OCI-LY3 (cell line): ENCODE measurements around the gene MUS81.
A peak's percentile ranks its signal among the peaks of the same experiment; 100 is the strongest.

Experiments
- H2AFZ ChIP-seq: fragments of 200-600, 300-600 bp; shearing (Covaris generic); 2 replicates; pipeline ENCODE4 v1.6.0; 2014; ENCODE audit warnings: antibody characterized with exemption, low read depth, low read length
- H3K27ac ChIP-seq: fragments of 200-600, 300-600 bp; sonication (generic); 2 replicates; pipeline ENCODE4 v1.5.1; 2014; ENCODE audit warnings: mild to moderate bottlenecking, low read length, moderate library complexity, mixed read lengths
- H3K27me3 ChIP-seq: fragments of 200-600, 300-600 bp; sonication (generic); 2 replicates; pipeline ENCODE4 v1.6.1; 2014; ENCODE audit warnings: low read depth, low read length, mixed read lengths
- H3K36me3 ChIP-seq: fragments of 200-600, 300-600 bp; sonication (generic); replicated peaks from 2 replicates; pipeline ENCODE3; 2014; ENCODE audit warnings: low read depth, low read length, mixed read lengths
- H3K4me1 ChIP-seq: fragments of 300-600, 200-600 bp; sonication (generic); 2 replicates; pipeline ENCODE4 v1.6.1; 2014; ENCODE audit warnings: low read length, mixed read lengths
- H3K4me2 ChIP-seq: fragments of 200-600, 300-600 bp; sonication (generic); 2 replicates; pipeline ENCODE4 v1.6.1; 2014; ENCODE audit warnings: low read length, mixed read lengths
- H3K4me3 ChIP-seq: fragments of 300-600, 200-600 bp; sonication (generic); 2 replicates; pipeline ENCODE4 v1.5.1; 2014; ENCODE audit warnings: antibody characterized with exemption, mild to moderate bottlenecking, low read length, moderate library complexity
- H3K79me2 ChIP-seq: fragments of 300-600, 200-600 bp; shearing (Covaris generic); 2 replicates; pipeline ENCODE4 v1.6.1; 2014; ENCODE audit warnings: mild to moderate bottlenecking, low read length, mixed read lengths
- H3K9ac ChIP-seq: fragments of 300-600, 200-600 bp; shearing (Covaris generic); 2 replicates; pipeline ENCODE4 v1.6.0; 2014; ENCODE audit warnings: mild to moderate bottlenecking, low read length, moderate library complexity
- H3K9me3 ChIP-seq: fragments of 200-600, 300-600 bp; shearing (Covaris generic); 2 replicates; pipeline ENCODE4 v1.6.1; 2014; ENCODE audit warnings: low read length, mixed read lengths; ENCODE audit not compliant: insufficient read depth
- H4K20me1 ChIP-seq: fragments of 200-600, 300-600 bp; sonication (generic); 2 replicates; pipeline ENCODE4 v1.6.1; 2016; ENCODE audit warnings: low read length, mixed read lengths; ENCODE audit not compliant: insufficient read depth
- EZH2phosphoT487 ChIP-seq: fragments of 200-600 bp; shearing (Covaris generic); IDR thresholded peaks from 2 replicates; pipeline ENCODE4 v1.6.1; 2018; ENCODE audit warnings: antibody characterized with exemption, mixed run types, low read depth
- TF ChIP-seq, protein P1 (sequence below): fragments of 200-600, 300-600 bp; sonication (generic); IDR thresholded peaks from 2 replicates; pipeline ENCODE4 v1.5.1; 2014; ENCODE audit warnings: antibody characterized with exemption, low read length, low read depth

MUS81 gene

DNA sequence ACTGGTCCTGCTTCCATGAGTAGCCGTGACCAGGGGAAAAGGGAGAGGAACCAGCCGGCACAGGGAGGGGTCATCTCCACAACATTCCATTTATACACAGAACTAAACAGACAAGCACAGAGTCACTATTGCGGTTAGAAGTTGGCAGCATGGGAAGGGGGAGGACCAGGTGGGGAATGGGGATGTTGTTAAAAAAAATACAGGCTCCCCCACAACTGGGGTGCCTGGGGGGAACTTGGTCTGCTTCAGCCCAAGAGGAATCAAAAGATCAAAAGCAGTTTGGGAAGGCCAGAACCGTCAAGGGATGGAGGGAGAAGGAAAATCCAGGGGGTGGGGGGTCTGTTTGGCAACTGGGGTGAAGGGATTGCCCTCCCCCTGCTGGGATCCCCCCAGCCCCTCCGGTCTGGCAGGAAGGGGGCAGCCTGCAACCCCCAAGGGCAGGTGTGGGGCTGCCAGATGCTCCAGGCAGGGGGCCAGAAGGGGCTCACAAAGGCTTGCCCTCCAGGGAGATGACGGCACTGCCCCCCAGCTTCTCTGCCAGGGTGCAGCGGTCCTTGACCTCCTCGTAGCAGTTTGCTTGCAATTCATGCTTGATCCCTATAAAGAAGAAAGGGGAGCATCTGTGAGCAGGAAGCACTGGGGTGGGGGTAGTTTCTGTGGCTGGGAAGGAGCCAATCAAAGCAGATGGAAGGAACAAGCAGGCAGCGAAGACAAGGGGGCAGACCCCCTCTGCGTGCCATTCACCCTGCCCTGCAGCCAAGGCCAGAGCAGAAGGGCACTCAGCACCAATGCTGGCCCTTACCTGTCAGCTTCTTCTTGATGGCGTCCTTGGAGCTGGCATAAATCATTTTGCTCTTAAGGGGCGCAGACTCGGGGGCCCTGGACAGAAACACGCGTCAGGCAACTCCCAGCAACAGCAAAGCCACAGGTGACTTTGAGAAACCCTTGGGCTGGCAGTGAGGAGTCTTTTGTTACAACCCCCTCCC, 5.1 kb upstream of the MUS81 start:
- no peak overlapping the region for H3K9ac ChIP-seq
- peaks cover 11% of the 10 kb centered on the region for H3K4me1 ChIP-seq
- TF ChIP-seq, protein P1, sequence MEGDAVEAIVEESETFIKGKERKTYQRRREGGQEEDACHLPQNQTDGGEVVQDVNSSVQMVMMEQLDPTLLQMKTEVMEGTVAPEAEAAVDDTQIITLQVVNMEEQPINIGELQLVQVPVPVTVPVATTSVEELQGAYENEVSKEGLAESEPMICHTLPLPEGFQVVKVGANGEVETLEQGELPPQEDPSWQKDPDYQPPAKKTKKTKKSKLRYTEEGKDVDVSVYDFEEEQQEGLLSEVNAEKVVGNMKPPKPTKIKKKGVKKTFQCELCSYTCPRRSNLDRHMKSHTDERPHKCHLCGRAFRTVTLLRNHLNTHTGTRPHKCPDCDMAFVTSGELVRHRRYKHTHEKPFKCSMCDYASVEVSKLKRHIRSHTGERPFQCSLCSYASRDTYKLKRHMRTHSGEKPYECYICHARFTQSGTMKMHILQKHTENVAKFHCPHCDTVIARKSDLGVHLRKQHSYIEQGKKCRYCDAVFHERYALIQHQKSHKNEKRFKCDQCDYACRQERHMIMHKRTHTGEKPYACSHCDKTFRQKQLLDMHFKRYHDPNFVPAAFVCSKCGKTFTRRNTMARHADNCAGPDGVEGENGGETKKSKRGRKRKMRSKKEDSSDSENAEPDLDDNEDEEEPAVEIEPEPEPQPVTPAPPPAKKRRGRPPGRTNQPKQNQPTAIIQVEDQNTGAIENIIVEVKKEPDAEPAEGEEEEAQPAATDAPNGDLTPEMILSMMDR: no peak
- TF ChIP-seq EZH2phosphoT487: no peak
- no peaks in the 10 kb centered on the region for H3K27me3 ChIP-seq
- peaks cover 62% of the 10 kb centered on the region for H3K36me3 ChIP-seq
- H3K27ac ChIP-seq: no peak overlapping the region
- H3K79me2 ChIP-seq: peaks cover 44% of the 10 kb centered on the region
- no peak overlapping the region for H3K4me2 ChIP-seq
- no peak overlapping the region for H2AFZ ChIP-seq
- no peak overlapping the region for H3K4me3 ChIP-seq
- peaks cover 44% of the 10 kb centered on the region for H4K20me1 ChIP-seq
- H3K9me3 ChIP-seq: no peaks in the 10 kb centered on the region

DNA sequence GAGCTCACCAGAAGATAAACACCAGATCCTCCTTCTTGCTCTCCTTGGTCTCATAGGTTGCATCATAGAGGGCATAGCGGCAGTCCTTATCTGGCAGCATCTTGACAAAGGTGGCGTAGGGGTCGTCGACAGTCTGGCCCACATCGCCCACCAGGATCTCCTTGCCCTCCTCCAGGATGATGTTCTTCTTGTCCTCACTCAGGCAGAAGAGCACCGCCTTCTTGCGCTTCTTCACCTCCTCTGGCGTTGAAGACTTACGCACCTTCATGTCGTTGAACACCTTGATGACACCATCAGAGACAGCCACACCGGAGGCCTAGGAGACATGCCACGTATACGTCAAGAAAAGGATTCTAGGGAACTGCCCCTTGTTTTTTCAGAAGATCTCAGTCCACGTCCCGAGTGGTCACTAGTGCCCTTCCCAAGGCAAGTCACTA, 4.3 kb upstream of the MUS81 start:
- Histone ChIP-seq H3K9ac (no peak overlapping the region), H3K4me3 (peak overlapping the region; percentile 85; the same call in 1 of the 2 replicates), H3K79me2 (peaks cover 48% of the 10 kb centered on the region), H3K4me1 (peaks cover 11% of the 10 kb centered on the region), H3K9me3 (no peaks in the 10 kb centered on the region), H3K27me3 (no peaks in the 10 kb centered on the region), H3K27ac (no peak overlapping the region), H3K4me2 (peak overlapping the region; percentile 85), H2AFZ (no peak overlapping the region), H4K20me1 (peaks cover 44% of the 10 kb centered on the region), H3K36me3 (peaks cover 62% of the 10 kb centered on the region)
- TF ChIP-seq EZH2phosphoT487: no peak
- TF ChIP-seq, protein P1: no peak

DNA sequence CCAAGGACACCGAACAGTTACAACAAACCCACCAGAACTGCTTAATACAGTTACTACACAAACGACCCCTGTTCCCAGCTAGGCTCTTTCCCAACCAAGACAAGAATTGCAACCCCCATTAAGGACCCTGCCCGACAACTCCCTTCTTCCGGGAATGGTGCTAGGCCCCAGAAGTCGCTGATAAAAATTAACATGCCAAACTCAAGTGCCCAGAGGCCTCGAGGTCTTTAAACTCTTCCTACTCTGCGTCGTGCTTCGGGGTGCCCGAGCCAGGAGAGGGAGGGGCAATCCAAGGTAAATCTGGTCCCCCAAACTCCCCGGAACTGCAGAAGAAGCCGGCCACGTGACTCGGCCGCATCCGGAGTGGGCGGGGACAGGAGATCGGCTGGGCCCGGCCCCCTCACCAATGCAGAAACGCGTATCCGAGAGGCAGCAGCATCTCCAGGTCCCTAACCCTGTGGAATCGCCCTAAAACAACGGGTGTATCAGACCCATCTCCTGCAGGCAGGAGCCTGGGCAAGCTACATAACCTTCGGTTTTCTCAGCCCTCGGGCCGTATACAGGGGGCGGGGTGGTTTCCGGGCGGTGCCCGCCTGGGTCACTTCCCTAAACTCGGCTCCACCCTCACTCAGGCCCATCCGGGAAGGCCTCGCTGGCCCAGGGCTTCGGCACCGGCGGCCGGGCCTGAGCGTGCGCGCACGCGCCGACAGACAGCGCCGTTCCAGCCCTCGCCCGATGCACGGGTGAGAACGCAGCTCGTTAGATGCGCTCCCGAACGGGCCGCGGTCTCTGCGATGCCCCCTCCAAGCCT, 3.3 kb upstream of the MUS81 start:
- H2AFZ ChIP-seq: no peak overlapping the region
- H3K79me2 ChIP-seq: peaks cover 57% of the 10 kb centered on the region
- peaks cover 19% of the 10 kb centered on the region for H3K4me1 ChIP-seq
- H3K27me3 ChIP-seq: no peaks in the 10 kb centered on the region
- H3K4me3 ChIP-seq: peak overlapping the region; percentile 85
- peak overlapping the region; percentile 85 for H3K4me2 ChIP-seq
- peak overlapping the region; percentile 87 for H3K27ac ChIP-seq
- no peak for TF ChIP-seq EZH2phosphoT487
- TF ChIP-seq, protein P1: no peak
- H3K36me3 ChIP-seq: peaks cover 57% of the 10 kb centered on the region
- H4K20me1 ChIP-seq: peaks cover 44% of the 10 kb centered on the region
- no peaks in the 10 kb centered on the region for H3K9me3 ChIP-seq
- peak overlapping the region; percentile 97 for H3K9ac ChIP-seq

DNA sequence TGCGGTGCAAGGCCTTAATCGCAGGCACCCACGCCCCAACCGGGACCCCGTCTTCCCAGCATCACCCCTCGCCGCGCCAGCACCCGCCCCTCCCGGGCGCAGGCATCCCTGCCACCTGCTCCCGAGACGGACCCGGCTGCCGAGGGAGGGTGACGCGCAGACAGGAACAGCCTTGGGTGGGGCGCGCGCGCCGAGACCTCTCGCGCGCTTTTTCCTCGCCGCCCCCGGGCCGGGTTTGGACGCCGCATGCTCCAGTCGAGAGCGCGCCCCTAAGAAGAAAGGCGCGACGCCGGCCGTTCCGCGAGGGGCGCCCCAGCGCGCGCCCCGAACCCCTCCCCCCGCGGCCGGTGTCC, 2.8 kb upstream of the MUS81 start:
- TF ChIP-seq, protein P1: no peak
- TF ChIP-seq EZH2phosphoT487: no peak
- Histone ChIP-seq H3K4me1 (peaks cover 20% of the 10 kb centered on the region), H4K20me1 (peaks cover 44% of the 10 kb centered on the region)

More for the DNA sequence above, 2.8 kb upstream of the MUS81 start:
- Histone ChIP-seq H3K9ac (peak overlapping the region; percentile 97), H3K4me2 (peak overlapping the region; percentile 85), H3K27me3 (no peaks in the 10 kb centered on the region), H3K9me3 (no peaks in the 10 kb centered on the region), H3K4me3 (peak overlapping the region; percentile 85), H3K27ac (peak overlapping the region; percentile 87), H2AFZ (no peak overlapping the region), H3K36me3 (peaks cover 57% of the 10 kb centered on the region), H3K79me2 (peaks cover 63% of the 10 kb centered on the region)
